Activated naive CD4-positive, alpha-beta T cell treated with anti-CD3 and anti-CD28 coated beads, Interleukin-2, amount 50 U/mL, for 24 hours (primary cell): Measurements from ENCODE around the gene NEK8.

Experiments
- H3K27ac Mint-ChIP-seq: one replicate; pipeline ENCODE4 v1.8.0; 2021; ENCODE audit warnings: mild to moderate bottlenecking, mixed read lengths
- H3K27me3 Mint-ChIP-seq: one replicate; pipeline ENCODE4 v1.8.0; 2021; ENCODE audit warnings: mixed read lengths
- H3K36me3 Mint-ChIP-seq: one replicate; pipeline ENCODE4 v1.8.0; 2021; ENCODE audit warnings: mixed read lengths
- H3K4me1 Mint-ChIP-seq: one replicate; pipeline ENCODE4 v1.8.0; 2021; ENCODE audit warnings: mixed read lengths
- H3K4me3 Mint-ChIP-seq: one replicate; pipeline ENCODE4 v1.8.0; 2021; ENCODE audit warnings: mild to moderate bottlenecking, mixed read lengths
- H3K9me3 Mint-ChIP-seq: one replicate; pipeline ENCODE4 v1.8.0; 2021; ENCODE audit warnings: mixed read lengths

The NEK8 gene

DNA sequence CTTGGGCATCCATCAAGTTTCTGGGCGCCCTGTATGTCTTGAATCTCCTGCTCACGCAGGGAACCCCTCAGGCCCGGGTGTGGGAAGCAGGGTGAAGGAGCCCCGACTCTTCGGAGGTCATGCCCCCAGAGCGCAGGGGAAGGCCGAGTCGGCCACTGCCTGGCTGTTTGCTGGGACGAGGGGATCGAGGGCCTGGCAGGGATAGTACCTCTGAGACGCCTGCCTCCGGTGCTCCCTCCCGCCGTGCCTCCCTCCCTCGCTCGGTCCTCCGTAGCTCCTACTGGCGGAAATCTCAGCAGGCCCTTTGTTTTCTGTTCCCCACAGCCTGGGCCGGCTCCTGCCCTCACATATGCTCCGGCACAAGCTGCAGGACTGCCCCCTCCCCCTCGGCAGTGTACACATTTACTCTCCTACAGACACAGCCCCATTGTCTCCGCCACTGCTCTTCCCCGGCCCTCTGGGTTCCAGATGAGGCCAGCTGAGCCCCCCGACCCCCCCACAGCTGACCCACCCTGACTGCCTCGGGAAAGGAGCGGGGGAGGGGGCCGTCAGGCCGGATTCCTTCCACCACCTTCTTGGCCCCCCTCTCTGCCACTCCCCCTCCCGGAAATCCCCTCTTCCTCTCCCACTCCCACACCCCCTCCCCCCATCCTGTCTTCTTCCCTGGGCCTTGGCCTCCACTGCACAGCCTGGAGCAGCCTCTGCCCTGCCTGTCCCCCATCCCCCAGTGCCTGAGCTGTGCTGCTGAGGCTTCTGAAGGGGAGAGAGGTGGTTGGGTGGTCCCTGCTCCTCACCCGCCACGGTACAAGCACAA, 16.6 kb downstream of the NEK8 start:
- Mint-ChIP-seq H3K4me1 (peaks cover 15% of the 10 kb centered on the region), H3K4me3 (peak overlapping the region; percentile 92), H3K36me3 (peaks cover 2% of the 10 kb centered on the region)

DNA sequence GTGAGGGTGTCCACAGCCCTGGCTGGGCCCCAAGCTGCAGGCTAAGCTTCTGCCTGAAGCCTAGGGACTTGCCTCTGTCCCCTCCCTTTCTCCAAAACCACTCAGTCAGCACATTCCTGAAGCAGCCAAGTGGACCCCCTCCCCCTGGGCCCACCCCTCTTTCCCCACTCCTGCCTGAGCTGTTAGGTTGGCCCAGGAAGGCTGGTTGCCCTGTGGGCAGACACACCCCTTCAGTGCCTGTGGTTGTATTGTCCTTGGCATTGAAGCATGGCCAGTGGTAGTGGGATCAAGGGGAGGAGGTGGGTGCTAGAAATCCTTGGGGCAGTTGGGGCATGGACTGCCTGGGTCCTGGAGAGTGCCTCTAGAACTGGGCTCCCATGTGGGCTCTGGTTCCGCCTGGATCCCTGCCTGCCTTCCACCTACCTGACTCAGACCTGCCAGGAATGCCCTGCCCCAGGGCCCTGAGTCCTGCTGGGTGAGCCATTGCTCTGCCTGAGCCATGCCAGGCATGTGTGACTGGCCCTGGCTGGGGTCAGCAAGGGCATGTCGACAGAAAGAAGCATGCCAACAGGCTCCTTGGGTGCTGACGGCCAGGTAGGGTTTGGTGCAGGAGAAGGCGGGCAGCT, 17.3 kb downstream of the NEK8 start:
- H3K27ac Mint-ChIP-seq, result peak overlapping the region; percentile 51
- H3K36me3 Mint-ChIP-seq, result peaks cover 2% of the 10 kb centered on the region
- peaks cover 17% of the 10 kb centered on the region for H3K4me1 Mint-ChIP-seq
- peak overlapping the region; percentile 92 for H3K4me3 Mint-ChIP-seq
- no peaks in the 10 kb centered on the region for H3K9me3 Mint-ChIP-seq
- H3K27me3 Mint-ChIP-seq, result no peaks in the 10 kb centered on the region

More for the DNA sequence above, 16.6 kb downstream of the NEK8 start:
- Mint-ChIP-seq H3K27me3 (no peaks in the 10 kb centered on the region), H3K27ac (peak overlapping the region; percentile 94), H3K9me3 (no peaks in the 10 kb centered on the region)

DNA sequence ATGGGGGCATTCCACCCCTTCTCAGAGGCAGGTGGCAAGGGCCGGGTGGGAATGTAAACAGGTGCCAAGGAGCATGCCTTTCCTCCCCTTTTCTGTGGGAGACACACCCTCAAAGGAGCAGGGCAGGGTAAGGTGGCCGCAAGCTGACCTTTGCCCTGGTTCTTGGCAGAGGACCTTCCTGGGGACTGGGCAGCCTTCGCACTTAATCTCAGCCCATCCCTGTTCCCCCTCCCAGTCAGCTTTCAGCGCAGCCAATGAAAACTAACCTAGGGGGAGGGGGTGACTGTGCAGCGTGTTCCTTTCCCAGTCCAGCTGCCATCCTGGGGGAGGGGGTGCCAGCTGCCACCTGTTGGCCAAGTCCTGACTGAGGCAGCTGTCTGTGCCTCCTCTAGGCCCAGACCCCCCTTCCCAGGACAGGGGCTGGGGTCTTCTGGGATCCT, 18.0 kb downstream of the NEK8 start:
- Mint-ChIP-seq H3K27me3 (no peaks in the 10 kb centered on the region), H3K36me3 (peaks cover 2% of the 10 kb centered on the region)

DNA sequence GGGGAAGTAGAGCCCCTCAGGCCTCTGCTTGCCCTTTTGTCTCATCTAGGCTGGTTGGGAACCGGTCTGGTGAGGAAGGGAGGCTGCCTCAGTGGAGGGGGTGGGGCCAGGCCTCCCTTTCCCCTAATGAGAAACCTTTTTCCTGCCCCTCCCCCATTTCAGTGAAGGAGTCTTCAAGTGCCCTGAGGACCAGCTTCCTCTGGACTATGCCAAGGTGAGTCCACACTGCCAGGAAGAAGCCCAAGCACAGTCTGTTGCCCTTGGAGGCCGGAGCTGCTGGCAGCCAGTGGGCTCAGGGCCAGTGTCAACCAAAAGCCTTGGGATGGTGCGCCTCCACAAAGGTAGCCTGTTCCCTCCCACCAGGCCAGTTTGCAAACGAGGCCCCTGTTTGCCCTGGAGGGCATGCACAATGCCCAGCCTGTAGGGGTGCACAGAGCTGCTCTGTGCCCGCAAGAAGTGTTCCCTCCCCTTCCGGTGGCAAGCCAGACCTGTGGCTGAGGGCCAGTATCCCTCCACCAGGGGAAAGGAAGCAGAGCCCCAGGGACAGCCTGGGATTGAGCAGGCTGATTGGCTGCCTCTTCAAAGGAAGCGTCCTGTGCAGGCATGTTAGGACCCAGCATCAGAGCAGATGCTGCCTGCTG, 18.6 kb downstream of the NEK8 start:
- H3K4me3 Mint-ChIP-seq, result peak overlapping the region; percentile 92
- H3K9me3 Mint-ChIP-seq, result no peaks in the 10 kb centered on the region
- H3K27ac Mint-ChIP-seq, result no peak overlapping the region
- peaks cover 17% of the 10 kb centered on the region for H3K4me1 Mint-ChIP-seq
- peaks cover 2% of the 10 kb centered on the region for H3K36me3 Mint-ChIP-seq
- no peaks in the 10 kb centered on the region for H3K27me3 Mint-ChIP-seq

More for the DNA sequence above, 18.0 kb downstream of the NEK8 start:
- Mint-ChIP-seq H3K9me3 (no peaks in the 10 kb centered on the region), H3K4me3 (peak overlapping the region; percentile 92), H3K27ac (peak overlapping the region; percentile 51), H3K4me1 (peaks cover 17% of the 10 kb centered on the region)

DNA sequence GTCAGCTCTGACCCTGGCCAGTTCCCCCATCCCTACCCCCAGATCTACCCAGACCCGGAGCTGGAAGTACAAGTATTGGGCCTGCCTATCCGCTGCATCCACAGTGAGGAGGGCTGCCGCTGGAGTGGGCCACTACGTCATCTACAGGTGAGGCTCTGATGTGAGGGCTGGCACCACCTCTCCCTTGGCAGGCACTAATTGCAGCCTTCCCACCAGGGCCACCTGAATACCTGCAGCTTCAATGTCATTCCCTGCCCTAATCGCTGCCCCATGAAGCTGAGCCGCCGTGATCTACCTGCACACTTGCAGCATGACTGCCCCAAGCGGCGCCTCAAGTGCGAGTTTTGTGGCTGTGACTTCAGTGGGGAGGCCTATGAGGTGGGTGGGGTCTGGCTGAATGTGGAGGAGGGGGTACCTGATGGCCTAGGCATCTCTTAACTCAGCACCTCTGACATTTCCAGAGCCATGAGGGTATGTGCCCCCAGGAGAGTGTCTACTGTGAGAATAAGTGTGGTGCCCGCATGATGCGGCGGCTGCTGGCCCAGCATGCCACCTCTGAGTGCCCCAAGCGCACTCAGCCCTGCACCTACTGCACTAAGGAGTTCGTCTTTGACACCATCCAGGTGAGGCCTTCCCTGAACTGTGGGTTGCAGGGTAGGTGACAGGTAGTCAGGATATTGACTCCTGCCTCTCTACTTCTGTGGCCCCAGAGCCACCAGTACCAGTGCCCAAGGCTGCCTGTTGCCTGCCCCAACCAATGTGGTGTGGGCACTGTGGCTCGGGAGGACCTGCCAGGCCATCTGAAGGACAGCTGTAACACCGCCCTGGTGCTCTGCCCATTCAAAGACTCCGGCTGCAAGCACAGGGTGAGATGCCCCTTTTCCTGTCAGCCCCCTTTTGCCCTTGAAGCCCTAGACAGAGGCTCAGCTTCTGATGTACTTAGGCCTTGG, 19.5 kb downstream of the NEK8 start:
- H3K36me3 Mint-ChIP-seq, result peaks cover 2% of the 10 kb centered on the region

DNA sequence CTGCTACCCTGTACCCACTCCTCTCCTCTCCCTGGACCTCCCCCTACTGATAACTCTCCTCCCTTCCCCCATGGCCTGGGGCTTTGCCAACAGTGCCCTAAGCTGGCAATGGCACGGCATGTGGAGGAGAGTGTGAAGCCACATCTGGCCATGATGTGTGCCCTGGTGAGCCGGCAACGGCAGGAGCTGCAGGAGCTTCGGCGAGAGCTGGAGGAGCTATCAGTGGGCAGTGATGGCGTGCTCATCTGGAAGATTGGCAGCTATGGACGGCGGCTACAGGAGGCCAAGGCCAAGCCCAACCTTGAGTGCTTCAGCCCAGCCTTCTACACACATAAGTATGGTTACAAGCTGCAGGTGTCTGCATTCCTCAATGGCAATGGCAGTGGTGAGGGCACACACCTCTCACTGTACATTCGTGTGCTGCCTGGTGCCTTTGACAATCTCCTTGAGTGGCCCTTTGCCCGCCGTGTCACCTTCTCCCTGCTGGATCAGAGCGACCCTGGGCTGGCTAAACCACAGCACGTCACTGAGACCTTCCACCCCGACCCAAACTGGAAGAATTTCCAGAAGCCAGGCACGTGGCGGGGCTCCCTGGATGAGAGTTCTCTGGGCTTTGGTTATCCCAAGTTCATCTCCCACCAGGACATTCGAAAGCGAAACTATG, 20.4 kb downstream of the NEK8 start:
- Mint-ChIP-seq H3K4me1 (peaks cover 17% of the 10 kb centered on the region), H3K4me3 (peak overlapping the region; percentile 26), H3K36me3 (peaks cover 2% of the 10 kb centered on the region), H3K27me3 (no peaks in the 10 kb centered on the region), H3K9me3 (no peaks in the 10 kb centered on the region), H3K27ac (peak overlapping the region; percentile 68)

More for the DNA sequence above, 19.5 kb downstream of the NEK8 start:
- no peaks in the 10 kb centered on the region for H3K9me3 Mint-ChIP-seq
- peak overlapping the region; percentile 26 for H3K4me3 Mint-ChIP-seq
- peak overlapping the region; percentile 68 for H3K27ac Mint-ChIP-seq
- peaks cover 17% of the 10 kb centered on the region for H3K4me1 Mint-ChIP-seq
- H3K27me3 Mint-ChIP-seq, result no peaks in the 10 kb centered on the region

DNA sequence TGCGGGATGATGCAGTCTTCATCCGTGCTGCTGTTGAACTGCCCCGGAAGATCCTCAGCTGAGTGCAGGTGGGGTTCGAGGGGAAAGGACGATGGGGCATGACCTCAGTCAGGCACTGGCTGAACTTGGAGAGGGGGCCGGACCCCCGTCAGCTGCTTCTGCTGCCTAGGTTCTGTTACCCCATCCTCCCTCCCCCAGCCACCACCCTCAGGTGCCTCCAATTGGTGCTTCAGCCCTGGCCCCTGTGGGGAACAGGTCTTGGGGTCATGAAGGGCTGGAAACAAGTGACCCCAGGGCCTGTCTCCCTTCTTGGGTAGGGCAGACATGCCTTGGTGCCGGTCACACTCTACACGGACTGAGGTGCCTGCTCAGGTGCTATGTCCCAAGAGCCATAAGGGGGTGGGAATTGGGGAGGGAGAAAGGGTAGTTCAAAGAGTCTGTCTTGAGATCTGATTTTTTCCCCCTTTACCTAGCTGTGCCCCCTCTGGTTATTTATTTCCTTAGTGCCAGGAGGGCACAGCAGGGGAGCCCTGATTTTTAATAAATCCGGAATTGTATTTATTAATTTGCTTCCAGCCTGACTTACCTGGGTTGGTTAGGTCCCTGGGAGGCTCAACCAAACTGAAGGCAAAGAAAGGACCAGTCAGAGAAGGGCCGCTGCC, 21.1 kb downstream of the NEK8 start:
- Mint-ChIP-seq H3K9me3 (no peaks in the 10 kb centered on the region), H3K36me3 (peaks cover 2% of the 10 kb centered on the region), H3K27me3 (no peaks in the 10 kb centered on the region), H3K27ac (no peak overlapping the region), H3K4me3 (peak overlapping the region; percentile 42), H3K4me1 (peaks cover 17% of the 10 kb centered on the region)

DNA sequence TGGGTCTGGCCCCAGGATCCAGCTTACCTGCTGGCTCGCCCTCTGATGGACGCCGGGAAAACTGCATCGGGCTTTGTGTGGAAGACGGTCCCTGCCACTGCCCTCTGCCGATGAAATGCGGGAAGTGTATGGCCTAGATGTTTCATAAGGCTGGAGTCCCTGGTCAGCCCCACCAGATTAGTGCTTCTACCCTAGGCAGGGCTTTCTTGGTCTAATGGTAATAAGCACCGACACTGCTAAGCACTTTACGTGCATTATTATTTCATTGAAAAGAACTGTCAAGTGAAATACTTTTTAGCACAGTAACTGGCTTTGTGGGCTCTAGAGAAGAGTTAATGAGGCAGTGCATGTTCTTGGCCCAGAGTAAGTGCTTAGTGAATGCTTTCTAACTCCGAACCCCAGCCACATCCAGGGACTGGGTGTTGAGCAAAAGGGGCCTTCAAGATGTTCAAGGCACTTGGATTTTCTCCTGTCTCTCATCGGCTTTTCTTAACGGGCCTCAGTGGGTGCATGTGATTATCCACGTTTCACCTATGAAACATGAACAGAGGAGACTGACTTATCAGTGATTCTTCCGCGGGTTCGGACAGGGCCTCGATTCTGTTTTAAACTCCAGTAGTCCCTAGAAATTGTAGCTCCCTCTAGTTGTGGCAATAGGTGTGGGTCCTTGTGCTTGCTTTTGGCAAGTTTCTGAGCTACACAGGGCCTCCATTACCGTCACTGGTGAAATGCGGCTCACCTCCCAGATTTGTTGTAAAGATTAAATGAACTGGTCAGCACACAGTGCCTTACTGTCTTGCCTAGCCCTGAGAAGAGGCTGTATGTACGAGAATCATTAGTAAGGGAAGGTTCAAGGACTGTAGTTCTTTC, 21.8 kb downstream of the NEK8 start:
- H3K4me3 Mint-ChIP-seq, result peak overlapping the region; percentile 42
- H3K27ac Mint-ChIP-seq, result no peak overlapping the region

DNA sequence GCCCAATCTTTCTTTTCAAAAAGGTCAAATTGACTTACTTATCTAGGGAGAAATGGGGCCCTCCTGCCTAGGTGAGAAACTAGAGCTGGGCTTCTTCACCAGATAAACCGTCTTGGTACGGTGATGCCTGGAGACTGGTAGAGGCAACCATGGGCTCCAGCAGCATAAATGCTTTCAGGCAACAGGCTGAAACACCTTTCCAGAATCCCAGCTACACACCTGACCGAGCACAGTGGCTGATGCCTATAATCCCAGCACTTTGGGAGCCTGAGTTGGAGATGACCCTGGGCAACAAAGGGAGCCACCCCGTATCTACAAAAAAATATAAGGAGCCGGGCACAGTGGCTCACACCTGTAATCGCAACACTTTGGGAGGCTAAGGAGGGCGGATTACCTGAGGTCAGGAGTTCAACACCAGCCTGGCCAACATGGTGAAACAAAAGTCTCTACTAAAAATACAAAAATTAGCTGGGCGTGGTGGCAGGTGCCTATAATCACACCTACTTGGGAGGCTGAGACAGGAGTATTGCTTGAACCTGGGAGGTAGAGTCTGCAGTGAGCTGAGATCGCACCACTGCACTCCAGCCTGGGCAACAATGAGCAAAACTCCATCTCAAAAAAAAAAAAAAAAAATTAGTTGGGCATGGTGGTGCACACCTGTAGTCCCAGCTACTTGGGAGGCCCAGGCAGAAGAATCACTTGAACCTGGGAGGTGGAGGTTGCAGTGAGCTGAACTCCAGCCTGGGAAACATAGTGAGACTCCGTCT, 23.2 kb downstream of the NEK8 start:
- Mint-ChIP-seq H3K4me3 (no peak overlapping the region), H3K27ac (no peak overlapping the region), H3K27me3 (no peaks in the 10 kb centered on the region), H3K9me3 (no peaks in the 10 kb centered on the region), H3K4me1 (peaks cover 11% of the 10 kb centered on the region), H3K36me3 (peaks cover 4% of the 10 kb centered on the region)

More for the DNA sequence above, 21.8 kb downstream of the NEK8 start:
- no peaks in the 10 kb centered on the region for H3K27me3 Mint-ChIP-seq
- no peaks in the 10 kb centered on the region for H3K9me3 Mint-ChIP-seq
- peaks cover 2% of the 10 kb centered on the region for H3K36me3 Mint-ChIP-seq
- H3K4me1 Mint-ChIP-seq, result peaks cover 17% of the 10 kb centered on the region

DNA sequence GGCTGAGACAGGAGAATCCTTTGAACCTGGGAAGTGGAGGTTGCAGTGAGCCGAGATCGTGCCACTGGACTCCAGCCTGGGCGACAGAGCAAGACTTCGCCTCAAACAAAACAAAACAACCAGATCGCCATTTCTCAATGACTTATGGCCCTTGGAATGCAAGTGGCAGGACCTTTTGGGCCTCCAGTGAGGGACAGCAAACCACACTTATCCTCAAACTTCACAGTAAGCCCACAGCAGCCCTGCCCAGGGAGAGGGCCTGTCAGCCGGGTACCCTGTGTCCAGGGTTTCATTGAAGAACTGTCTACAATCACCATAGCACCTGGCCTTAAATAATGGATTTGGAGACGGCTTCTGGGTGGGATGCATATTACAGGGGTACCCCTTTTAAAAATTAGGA, 26.9 kb downstream of the NEK8 start:
- Mint-ChIP-seq H3K27me3 (no peaks in the 10 kb centered on the region), H3K36me3 (peaks cover 13% of the 10 kb centered on the region), H3K4me1 (no peaks in the 10 kb centered on the region), H3K27ac (peak overlapping the region; percentile 59), H3K4me3 (no peak overlapping the region), H3K9me3 (no peaks in the 10 kb centered on the region)

DNA sequence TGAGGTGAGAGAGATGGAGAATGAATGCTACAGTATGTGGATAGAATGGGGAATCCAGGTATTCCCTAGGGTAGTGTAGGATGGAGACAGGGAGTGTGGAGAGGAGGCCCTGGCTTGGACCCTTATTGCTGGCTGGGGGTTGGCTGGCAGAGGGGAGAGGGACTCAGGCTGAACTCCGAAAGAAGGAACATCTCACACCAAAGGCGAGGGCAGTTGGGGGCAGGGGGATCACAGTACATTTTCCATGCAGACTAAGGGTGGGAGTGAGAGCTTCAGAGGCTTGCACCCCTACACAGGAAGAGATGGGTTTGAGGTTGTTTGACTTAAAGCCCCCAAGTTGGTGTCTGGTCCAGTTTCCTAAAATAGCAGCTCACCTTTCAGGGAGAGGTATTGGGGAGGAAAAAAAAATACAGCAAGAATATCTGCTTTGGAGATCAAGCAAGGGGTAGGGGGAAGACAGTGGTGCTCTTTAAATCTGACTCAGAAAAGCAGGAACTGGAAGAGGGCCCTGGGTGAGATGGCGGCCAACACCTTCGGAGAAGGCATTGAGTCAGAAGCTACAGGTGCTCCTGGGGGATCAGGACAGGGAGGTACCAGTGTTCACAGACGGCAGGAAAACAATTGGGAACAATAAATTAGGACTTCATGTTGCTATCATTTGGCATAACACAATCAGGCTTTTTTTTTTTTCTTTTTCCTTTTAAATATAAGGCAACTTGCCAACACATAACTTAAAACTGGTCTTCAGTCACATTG, 27.6 kb downstream of the NEK8 start:
- Mint-ChIP-seq H3K9me3 (no peaks in the 10 kb centered on the region), H3K27ac (peak overlapping the region; percentile 68), H3K36me3 (peaks cover 13% of the 10 kb centered on the region), H3K4me1 (no peaks in the 10 kb centered on the region), H3K27me3 (no peaks in the 10 kb centered on the region), H3K4me3 (no peak overlapping the region)

DNA sequence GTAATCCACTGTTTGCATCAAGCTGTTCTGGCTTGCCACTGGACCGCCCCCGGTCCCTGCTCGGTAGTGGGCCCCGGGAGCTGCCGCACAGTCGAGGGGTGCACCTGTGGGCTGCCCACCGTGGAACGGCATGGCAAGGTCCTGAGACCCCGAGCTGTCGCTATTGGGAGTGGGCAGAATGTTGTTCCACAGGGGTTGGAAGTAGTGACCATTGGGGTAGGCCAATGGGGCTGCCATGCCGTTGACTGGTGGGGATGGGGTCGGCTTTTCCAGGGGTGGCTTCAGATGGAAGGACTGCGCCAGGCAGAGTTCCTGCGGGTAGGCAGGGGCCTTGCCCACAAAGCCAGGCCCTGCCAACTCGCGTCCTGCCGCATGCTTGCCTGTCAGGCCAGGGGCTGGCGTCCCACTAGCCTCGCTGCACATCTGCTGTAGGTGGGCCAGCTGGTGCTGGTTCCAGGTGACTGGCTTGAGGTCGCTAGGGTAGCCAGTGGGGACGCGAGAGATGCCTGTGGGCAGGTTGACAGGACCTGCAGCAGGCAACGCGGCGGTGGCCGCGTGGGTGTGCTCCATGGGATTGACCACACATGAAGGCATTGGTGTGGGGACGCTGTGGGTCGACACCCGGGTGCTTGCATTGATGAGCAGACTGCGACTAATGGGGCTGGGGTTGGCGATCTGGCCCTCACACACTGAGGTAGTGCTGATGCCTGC, 30.0 kb downstream of the NEK8 start:
- H3K27me3 Mint-ChIP-seq, result no peaks in the 10 kb centered on the region
- peaks cover 4% of the 10 kb centered on the region for H3K4me1 Mint-ChIP-seq
- peak overlapping the region; percentile 65 for H3K27ac Mint-ChIP-seq
- no peak overlapping the region for H3K4me3 Mint-ChIP-seq
- H3K36me3 Mint-ChIP-seq, result peaks cover 13% of the 10 kb centered on the region
- H3K9me3 Mint-ChIP-seq, result no peaks in the 10 kb centered on the region
